Transverse colon (tissue), 4 donors: ENCODE measurements around the gene FBXL2. TPM values are rescaled to one million over a fixed set of nuclear protein-coding genes. Genes with fewer than 3 reads are reported as not detected.

Experiments
- DNase-seq: peaks from one replicate; pipeline ENCODE4 v3.0.0-alpha.2; 2019
- H3K27ac ChIP-seq, 4 donors: fragments of 200-600 bp; sonication (generic); 2 replicates each; pipeline ENCODE4 v1.5.1; 2016 to 2018; ENCODE audit warnings: inconsistent platforms in 4 of 4
- H3K27me3 ChIP-seq: fragments of 200-600 bp; sonication (generic); 2 replicates; pipeline ENCODE4 v1.5.1; 2017; ENCODE audit warnings: inconsistent platforms
- H3K36me3 ChIP-seq, 4 donors: fragments of 200-600 bp; sonication (generic); 2 replicates each; pipeline ENCODE4 v1.5.1; 2017 to 2019; ENCODE audit warnings: inconsistent platforms in 4 of 4
- H3K4me1 ChIP-seq, 4 donors: fragments of 200-600 bp; sonication (generic); 2 replicates each; pipeline ENCODE4 v1.5.1; 2017 to 2020; ENCODE audit warnings: inconsistent platforms in 4 of 4
- H3K4me3 ChIP-seq, 4 donors: fragments of 200-600 bp; sonication (generic); 1 replicate in 1 of 4; 2 replicates in 3 of 4; pipeline versions ENCODE4 v1.5.1 to v1.6.1; 2017 to 2019; ENCODE audit warnings: inconsistent platforms in 4 of 4
- H3K9me3 ChIP-seq, 2 donors: fragments of 200-600 bp; sonication (generic); 2 replicates each; pipeline ENCODE4 v1.5.1; 2017 to 2019; ENCODE audit warnings: inconsistent platforms in 2 of 2
- CTCF ChIP-seq, 5 experiments: fragments of 200-600 bp in 3 of 5; fragments of 450-650 bp in 2 of 5; sonication (generic) in 3 of 5; IDR thresholded peaks; 1 replicate in 2 of 5; 2 replicates in 3 of 5; pipeline ENCODE4 v1.5.1; 2016 to 2017; ENCODE audit warnings: antibody characterized with exemption in 5 of 5, inconsistent platforms in 3 of 5, mild to moderate bottlenecking in 2 of 5, moderate library complexity in 1 of 5
- EP300 ChIP-seq: sonication (generic); formaldehyde crosslinking; IDR thresholded peaks from one replicate; pipeline ENCODE4 v1.6.1; 2017; ENCODE audit warnings: antibody characterized with exemption, low read depth
- POLR2A ChIP-seq: fragments of 450-650 bp; IDR thresholded peaks from one replicate; pipeline ENCODE4 v1.6.1; 2016; ENCODE audit warnings: antibody characterized with exemption, mild to moderate bottlenecking, moderate library complexity
- POLR2AphosphoS5 ChIP-seq, 3 donors: sonication (generic); formaldehyde crosslinking; IDR thresholded peaks; one replicate each; pipeline ENCODE4 v1.6.1; 2016; ENCODE audit warnings: antibody characterized with exemption in 3 of 3
- WGBS, 2 donors: methylation state at CpG; one replicate each; pipeline ENCODE4 v1.1.5; 2018; ENCODE audit warnings: low coverage in 1 of 2; 5-methylcytosine and 5-hydroxymethylcytosine counted together
- in situ Hi-C, 4 donors: fragments of 200-750 bp; cut with MboI; loops; one replicate each; pipeline versions ENCODE4 v1.15.0 to v1.15.1; 2017; ENCODE audit warnings: low sequenced_read_pairs in 3 of 4, low pct_ligation_motif_present in 1 of 4, low pct_unique_long_range_greater_than_20kb in 1 of 4
- intact Hi-C: fragments of 100-400 bp; cut with DNase I; formaldehyde crosslinking; loops from one replicate; pipeline ENCODE4 v1.15.1; 2023; ENCODE audit warnings: low total_unique reads
- total RNA-seq, 4 donors: library from RNA; depleted of rRNA; stranded (reverse); fragments of >200 nt; gene quantifications; one replicate each; pipeline ENCODE4 v1.1.0, GENCODE V29; 2016

FBXL2 gene
- total RNA-seq, 4 donors from 2014 or later = 1.6 to 3.0 (median 2.6) TPM

DNA sequence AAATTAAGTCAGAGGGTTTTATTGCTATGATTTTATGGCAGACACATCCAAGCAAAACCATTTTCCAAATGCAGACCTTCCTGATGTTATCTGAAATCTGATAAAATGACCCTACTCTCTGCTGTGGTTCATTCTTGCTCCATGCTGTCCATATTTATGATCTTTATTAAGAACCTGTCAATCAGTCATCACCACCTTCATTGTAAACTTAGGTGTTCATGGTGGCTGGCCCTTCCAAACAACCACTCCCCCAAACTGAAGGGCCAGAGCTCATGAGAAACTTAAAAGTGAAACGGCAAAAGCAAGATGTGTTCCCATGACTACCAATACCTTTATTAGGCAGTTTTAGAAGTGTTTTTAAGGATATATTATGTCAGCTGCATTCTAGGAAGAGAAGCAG, 109.4 kb downstream of the FBXL2 start:
- Histone ChIP-seq H3K27ac (no peak overlapping the region), H3K4me3 (no peak overlapping the region), H3K9me3 (no peaks in the 10 kb centered on the region), H3K4me1 (no peaks in the 10 kb centered on the region), H3K36me3 (peaks cover 0 to 7% (median 2%) of the 10 kb centered on the region in 4 donors), H3K27me3 (no peaks in the 10 kb centered on the region)
- in situ Hi-C loops = loop anchor here in 1 of 4 donors (10.0 kb wide), 1 partner anchor 262 kb away; no protein-coding TSS in a partner anchor
- DNase-seq = no peak
- intact Hi-C loops = no loop called here
- 57 to 81% methylated on average over 1 of the region's 1 CpG for WGBS, 2 donors
- no peak for TF ChIP-seq CTCF (IDR thresholded peaks at IDR 0.05)
- no peak for TF ChIP-seq POLR2AphosphoS5 (IDR thresholded peaks at IDR 0.05)
- no peak for TF ChIP-seq EP300
- TF ChIP-seq POLR2A = no peak

GRCh38 chr3:33388374-33389100, 111.3 kb downstream of the FBXL2 start:
- Histone ChIP-seq H3K36me3 (peaks cover 0 to 14% (median 7%) of the 10 kb centered on the region in 4 donors), H3K4me1 (no peaks in the 10 kb centered on the region), H3K27me3 (no peaks in the 10 kb centered on the region), H3K4me3 (no peak overlapping the region), H3K27ac (no peak overlapping the region), H3K9me3 (no peaks in the 10 kb centered on the region)
- no peak for DNase-seq
- intact Hi-C loops = no loop called here
- TF ChIP-seq POLR2A = no peak
- WGBS, 2 donors = 82 to 92% methylated on average over 6 to 7 of the region's 7 CpGs
- in situ Hi-C loops = loop anchor here in 1 of 4 donors (10.0 kb wide), 1 partner anchor 264 kb away; no protein-coding TSS in a partner anchor

- TF ChIP-seq EP300 = no peak
- TF ChIP-seq POLR2A = no peak
- TF ChIP-seq CTCF (IDR thresholded peaks at IDR 0.05) = no peak
- no peak for TF ChIP-seq POLR2AphosphoS5 (IDR thresholded peaks at IDR 0.05)
- in situ Hi-C loops (loop anchor here in 1 of 4 donors (10.0 kb wide), 1 partner anchor 265 kb away; no protein-coding TSS in a partner anchor), intact Hi-C loops (no loop called here)
- H3K4me3 ChIP-seq = no peak overlapping the region
- no peaks in the 10 kb centered on the region for H3K9me3 ChIP-seq
- no peaks in the 10 kb centered on the region for H3K27me3 ChIP-seq
- no peak overlapping the region for H3K27ac ChIP-seq
- H3K36me3 ChIP-seq = peaks cover 0 to 24% (median 10%) of the 10 kb centered on the region in 4 donors
- 75 to 87% methylated on average over 1 to 4 of the region's 4 CpGs for WGBS, 2 donors
- DNase-seq = no peak
- H3K4me1 ChIP-seq = no peaks in the 10 kb centered on the region
Observed at GRCh38 chr3:33389908-33390307, 112.7 kb downstream of the FBXL2 start.

- no peak for DNase-seq
- Histone ChIP-seq H3K27ac (no peak overlapping the region), H3K27me3 (no peaks in the 10 kb centered on the region), H3K36me3 (peaks cover 0 to 32% (median 15%) of the 10 kb centered on the region in 4 donors), H3K4me3 (no peak overlapping the region), H3K4me1 (no peaks in the 10 kb centered on the region), H3K9me3 (no peaks in the 10 kb centered on the region)
- in situ Hi-C loops (no loop called here), intact Hi-C loops (no loop called here)
- TF ChIP-seq EP300 (no peak), POLR2AphosphoS5 (IDR thresholded peaks at IDR 0.05) (no peak), POLR2A (no peak), CTCF (IDR thresholded peaks at IDR 0.05) (no peak)
- 70 to 82% methylated on average over 7 to 8 of the region's 8 CpGs for WGBS, 2 donors
Observed at GRCh38 chr3:33391255-33391995, 114.2 kb downstream of the FBXL2 start.
